ENCODE results near the gene BUD23. TPM values are rescaled to one million over a fixed set of nuclear protein-coding genes. Genes with fewer than 3 reads are reported as not detected.

BUD23 gene
- total and polyA plus RNA-seq, 9 of the 15 experiments (the other 6 are each of a cell fraction or from before 2014, with no cell fraction given): 79.5 to 270 (median 150) TPM

DNA sequence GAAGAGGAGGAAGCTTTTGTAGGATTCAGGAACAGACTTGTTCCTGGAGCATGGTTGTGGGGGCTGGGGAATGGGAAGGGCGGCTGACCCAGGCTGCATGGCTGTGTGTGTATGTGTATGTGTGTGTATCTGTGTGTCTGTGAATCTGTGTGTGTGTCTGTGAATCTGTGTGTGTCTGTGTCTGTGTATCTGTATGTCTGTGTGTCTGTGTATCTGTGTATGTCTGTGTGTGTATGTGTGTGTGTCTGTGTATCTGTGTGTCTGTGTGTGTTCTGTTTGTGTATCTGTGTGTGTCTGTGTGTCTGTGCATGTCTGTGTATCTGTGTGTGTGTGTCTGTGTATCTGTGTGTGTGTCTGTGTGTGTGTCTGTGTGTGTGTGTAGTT is 42.7 kb downstream of the BUD23 start (continued):
- TF ChIP-seq MBD2 (IDR thresholded peaks at IDR 0.05; ENCODE audit: borderline replicate concordance, low read depth) (no peak), ZNF76 (CRISPR knock-in tag; IDR thresholded peaks at IDR 0.05; ENCODE audit: borderline replicate concordance) (no peak), ZNF197 (CRISPR knock-in tag; IDR thresholded peaks at IDR 0.05; ENCODE audit: low read depth) (no peak), GABPB2 (CRISPR knock-in tag; conservative IDR thresholded peaks at IDR 0.05) (no peak), CBX3 (IDR thresholded peaks at IDR 0.05; ENCODE audit: borderline replicate concordance in 1 of 2, low read length in 2 of 2) (no peak), ZC3H8 (IDR thresholded peaks at IDR 0.05) (no peak), HOXB6 (CRISPR knock-in tag; IDR thresholded peaks at IDR 0.05; ENCODE audit: borderline replicate concordance) (no peak), SMARCB1 (IDR thresholded peaks at IDR 0.05; ENCODE audit: insufficient read length, low read depth) (no peak), RBM17 (IDR thresholded peaks at IDR 0.05; ENCODE audit: borderline replicate concordance, low read depth, low read length) (no peak), ZNF584 (CRISPR knock-in tag; IDR thresholded peaks at IDR 0.05; ENCODE audit: low read depth) (no peak), PRPF4 (IDR thresholded peaks at IDR 0.05; ENCODE audit: insufficient read depth, low read depth, low read length, poor library complexity, severe bottlenecking) (no peak), ZNF316 (IDR thresholded peaks at IDR 0.05) (peak; percentile 29; the same call in 1 of the 2 replicates), RUNX1 (IDR thresholded peaks at IDR 0.05; ENCODE audit: low read depth) (no peak), NBN (IDR thresholded peaks at IDR 0.05; ENCODE audit: low read depth) (no peak), KLF13 (tag; IDR thresholded peaks at IDR 0.05; ENCODE audit: borderline replicate concordance, low read depth) (no peak), SMAD2 (IDR thresholded peaks at IDR 0.05; ENCODE audit: low read depth, low read length) (no peak), CBFB (CRISPR knock-in tag; IDR thresholded peaks at IDR 0.05) (no peak), SOX6 (IDR thresholded peaks at IDR 0.05) (no peak), NCOR1 (IDR thresholded peaks at IDR 0.05) (no peak), YBX1 (IDR thresholded peaks at IDR 0.05) (0 out of 2 replicates have a peak, but pooled peaks have one; percentile 74), GTF2E2 (tag; IDR thresholded peaks at IDR 0.05) (no peak), MAFF (IDR thresholded peaks at IDR 0.05; ENCODE audit: low read length) (no peak), XRCC4 (IDR thresholded peaks at IDR 0.05; ENCODE audit: extremely low read depth, insufficient read depth, insufficient read length) (no peak), ZNF165 (CRISPR knock-in tag; IDR thresholded peaks at IDR 0.05; ENCODE audit: borderline replicate concordance) (no peak), BRD4 (IDR thresholded peaks at IDR 0.05) (no peak), ESRRA (IDR thresholded peaks at IDR 0.05; ENCODE audit: borderline replicate concordance, low read depth) (0 out of 2 replicates have a peak, but pooled peaks have one; percentile 3), SLC30A9 (CRISPR knock-in tag; IDR thresholded peaks at IDR 0.05) (no peak), POLR2H (tag; IDR thresholded peaks at IDR 0.05; ENCODE audit: low read depth) (no peak), FOXK1 (CRISPR knock-in tag; IDR thresholded peaks at IDR 0.05; ENCODE audit: borderline replicate concordance) (no peak)
- TF ChIP-seq, protein P1, sequence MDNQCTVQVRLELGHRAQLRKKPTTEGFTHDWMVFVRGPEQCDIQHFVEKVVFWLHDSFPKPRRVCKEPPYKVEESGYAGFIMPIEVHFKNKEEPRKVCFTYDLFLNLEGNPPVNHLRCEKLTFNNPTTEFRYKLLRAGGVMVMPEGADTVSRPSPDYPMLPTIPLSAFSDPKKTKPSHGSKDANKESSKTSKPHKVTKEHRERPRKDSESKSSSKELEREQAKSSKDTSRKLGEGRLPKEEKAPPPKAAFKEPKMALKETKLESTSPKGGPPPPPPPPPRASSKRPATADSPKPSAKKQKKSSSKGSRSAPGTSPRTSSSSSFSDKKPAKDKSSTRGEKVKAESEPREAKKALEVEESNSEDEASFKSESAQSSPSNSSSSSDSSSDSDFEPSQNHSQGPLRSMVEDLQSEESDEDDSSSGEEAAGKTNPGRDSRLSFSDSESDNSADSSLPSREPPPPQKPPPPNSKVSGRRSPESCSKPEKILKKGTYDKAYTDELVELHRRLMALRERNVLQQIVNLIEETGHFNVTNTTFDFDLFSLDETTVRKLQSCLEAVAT (IDR thresholded peaks at IDR 0.05): peak; percentile 70 to 72; a peak in 1 of 4 replicates
- TF ChIP-seq, protein P2, sequence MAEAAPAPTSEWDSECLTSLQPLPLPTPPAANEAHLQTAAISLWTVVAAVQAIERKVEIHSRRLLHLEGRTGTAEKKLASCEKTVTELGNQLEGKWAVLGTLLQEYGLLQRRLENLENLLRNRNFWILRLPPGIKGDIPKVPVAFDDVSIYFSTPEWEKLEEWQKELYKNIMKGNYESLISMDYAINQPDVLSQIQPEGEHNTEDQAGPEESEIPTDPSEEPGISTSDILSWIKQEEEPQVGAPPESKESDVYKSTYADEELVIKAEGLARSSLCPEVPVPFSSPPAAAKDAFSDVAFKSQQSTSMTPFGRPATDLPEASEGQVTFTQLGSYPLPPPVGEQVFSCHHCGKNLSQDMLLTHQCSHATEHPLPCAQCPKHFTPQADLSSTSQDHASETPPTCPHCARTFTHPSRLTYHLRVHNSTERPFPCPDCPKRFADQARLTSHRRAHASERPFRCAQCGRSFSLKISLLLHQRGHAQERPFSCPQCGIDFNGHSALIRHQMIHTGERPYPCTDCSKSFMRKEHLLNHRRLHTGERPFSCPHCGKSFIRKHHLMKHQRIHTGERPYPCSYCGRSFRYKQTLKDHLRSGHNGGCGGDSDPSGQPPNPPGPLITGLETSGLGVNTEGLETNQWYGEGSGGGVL (CRISPR knock-in tag; IDR thresholded peaks at IDR 0.05): no peak
